ENCODE results near the gene ZNF740. TPM values are rescaled to one million over a fixed set of nuclear protein-coding genes. Genes with fewer than 3 reads are reported as not detected.

ZNF740 gene
- total and polyA plus RNA-seq, 2 of the 8 experiments (the other 6 are each of a cell fraction or from before 2014, with no cell fraction given): 8.2 to 40.0 TPM

DNA sequence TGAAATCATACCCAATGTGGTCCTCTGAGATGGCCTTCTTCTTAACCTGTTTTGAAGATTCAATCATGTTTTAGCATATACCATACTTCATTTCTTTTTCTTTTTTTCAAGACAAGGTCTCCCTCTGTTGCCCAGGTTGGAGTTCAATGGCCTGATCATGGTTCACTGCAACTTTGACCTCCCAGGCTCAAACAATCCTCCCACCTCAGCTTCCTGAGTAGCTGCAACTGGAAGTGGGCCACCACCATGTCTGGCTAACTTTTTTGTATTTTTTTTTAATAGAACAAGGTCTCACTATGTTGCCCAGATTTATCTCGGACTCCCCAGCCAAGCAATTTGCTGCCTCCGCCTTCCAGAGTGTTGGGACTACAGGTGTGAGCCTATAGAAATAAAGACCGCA, 46.8 kb upstream of the ZNF740 start:
- Histone ChIP-seq H3K23me2 (ENCODE audit: low read depth, low read length) (no peaks in the 10 kb centered on the region), H2AFZ (ENCODE audit: low read length) (no peak overlapping the region), H3K79me1 (ENCODE audit: low read depth, low read length) (no peaks in the 10 kb centered on the region), H3K23ac (ENCODE audit: insufficient read length) (no peak overlapping the region), H2BK5ac (ENCODE audit: low read depth, low read length) (no peak overlapping the region), H3K27me3 (replicated peaks in 1 of 4; ENCODE audit: control insufficient read depth in 3 of 4, extremely low read depth in 1 of 4, insufficient read depth in 3 of 4, low read length in 3 of 4) (no peaks in the 10 kb centered on the region), H3K4ac (replicated peaks; ENCODE audit: insufficient read length, low read depth, low read length) (no peak overlapping the region), H4K8ac (ENCODE audit: extremely low read depth, insufficient read depth, low read length) (no peak overlapping the region), H3K4me1 (replicated peaks in 1 of 4; ENCODE audit: control insufficient read depth in 3 of 4, insufficient read depth in 4 of 4, low read length in 3 of 4) (no peaks in the 10 kb centered on the region), H3K79me2 (ENCODE audit: control insufficient read depth in 1 of 2, insufficient read depth in 2 of 2, low read length in 2 of 2) (no peaks in the 10 kb centered on the region), H3K36me3 (ENCODE audit: control insufficient read depth in 2 of 4, insufficient read depth in 4 of 4, low read length in 3 of 4) (no peaks in the 10 kb centered on the region), H2BK12ac (ENCODE audit: low read depth, low read length) (no peak overlapping the region), H3K14ac (ENCODE audit: insufficient read length) (no peak overlapping the region), H3K4me2 (ENCODE audit: insufficient read depth in 1 of 2, low read depth in 2 of 2, low read length in 2 of 2) (no peak overlapping the region), H3K56ac (replicated peaks; ENCODE audit: insufficient read length, low read depth, low read length) (no peak overlapping the region), H3K9me3 (ENCODE audit: insufficient read depth in 2 of 2, low read depth in 1 of 2, low read length in 1 of 2) (no peaks in the 10 kb centered on the region), H2BK120ac (replicated peaks; ENCODE audit: low read depth, low read length) (no peak overlapping the region), H3K27ac (ENCODE audit: low read depth, low read length) (no peak overlapping the region), H3K9ac (replicated peaks in 1 of 4; ENCODE audit: extremely low read depth in 1 of 4, low read depth in 3 of 4, low read length in 3 of 4) (no peak overlapping the region), H2BK15ac (ENCODE audit: low read length) (no peak overlapping the region), H2BK20ac (ENCODE audit: low read length) (no peak overlapping the region), H4K20me1 (replicated peaks in 1 of 2; ENCODE audit: control insufficient read depth in 1 of 2, insufficient read depth in 2 of 2, low read length in 2 of 2) (no peaks in the 10 kb centered on the region), H2AK5ac (ENCODE audit: low read depth, low read length) (no peak overlapping the region), H4K91ac (replicated peaks; ENCODE audit: insufficient read length, low read length) (no peak overlapping the region), H3K18ac (ENCODE audit: extremely low read depth, low read length) (no peak overlapping the region), H3K4me3 (ENCODE audit: extremely low read depth in 1 of 4, insufficient read depth in 2 of 4, low read depth in 3 of 4, low read length in 4 of 4) (no peak overlapping the region), H4K5ac (ENCODE audit: insufficient read length, low read depth, low read length) (no peak overlapping the region)
- ChIA-PET CTCF (ENCODE audit: partially characterized antibody) (interaction anchor here (0.6 to 1.8 kb wide), 6 partner anchors 13 to 87 kb away, joined by 4 read pairs; no protein-coding TSS in a partner anchor), POLR2A (ENCODE audit: partially characterized antibody) (interaction anchor here (0.7 kb wide), 1 partner anchor 51 kb away, joined by 5 read pairs; no protein-coding TSS in a partner anchor)
- FAIRE-seq (no peak), DNase-seq (ENCODE audit: low read depth in 1 of 2, low spot score in 2 of 2) (peak in 1 of 2 experiments; percentile 8)
- no peak for TF ChIP-seq HDAC6 (IDR thresholded peaks at IDR 0.05; ENCODE audit: low read depth, low read length)
- TF ChIP-seq CHD1 (IDR thresholded peaks at IDR 0.05; ENCODE audit: low read depth, low read length): no peak
- no peak for TF ChIP-seq RNF2 (IDR thresholded peaks at IDR 0.05; ENCODE audit: borderline replicate concordance, low read depth, low read length, missing control alignments, poor library complexity, severe bottlenecking)
- TF ChIP-seq RAD21 (IDR thresholded peaks at IDR 0.05 in 1 of 2, conservative IDR thresholded peaks at IDR 0.05 in 1 of 2; ENCODE audit: low read depth in 2 of 2, low read length in 2 of 2): no peak
- no peak for TF ChIP-seq POLR2A (IDR thresholded peaks at IDR 0.05; ENCODE audit: control extremely low read depth in 1 of 2, low read depth in 2 of 2, low read length in 2 of 2)
- no peak for TF ChIP-seq SIN3A (conservative IDR thresholded peaks at IDR 0.05 in 1 of 2, IDR thresholded peaks at IDR 0.05 in 1 of 2; ENCODE audit: low read depth in 1 of 2, low read length in 2 of 2)
- TF ChIP-seq FOSL1 (IDR thresholded peaks at IDR 0.05; ENCODE audit: insufficient read depth, low read depth, low read length): no peak
- TF ChIP-seq EZH2 (IDR thresholded peaks at IDR 0.05; ENCODE audit: low read depth, low read length, severe bottlenecking): no peak
- TF ChIP-seq ASH2L (IDR thresholded peaks at IDR 0.05; ENCODE audit: low read length): no peak
- TF ChIP-seq SUZ12 (IDR thresholded peaks at IDR 0.05; ENCODE audit: low read length): no peak
- 92% methylated on average over 3 of the region's 3 CpGs; no CpG with 5 or more reads in 1 of the 2 experiments for WGBS, 2 experiments (ENCODE audit: extremely low coverage in 1 of 2, insufficient coverage in 1 of 2, insufficient read length in 1 of 2, insufficient replicate concordance in 2 of 2, low coverage in 1 of 2, low lambda C conversion rate in 2 of 2, missing lambda C conversion rate in 1 of 2)
